ENCODE results near the gene HM13.
"Not testable (repeated sequence)": the region's sequence is repeated elsewhere in the genome, so short reads cannot be mapped to it uniquely, and the experiment has no call there.

The HM13 gene

GRCh38 chr20:31502884-31503673 lies 11.2 kb upstream of the HM13 start:
- peak; percentile 84 for DNase-seq

GRCh38 chr20:31505903-31506302 lies 8.3 kb upstream of the HM13 start:
- DNase-seq = no peak

- DNase-seq = no peak
Measured at GRCh38 chr20:31508517-31509244, 5.6 kb upstream of the HM13 start.

GRCh38 chr20:31515072-31515774 lies 981 bp downstream of the HM13 start:
- DNase-seq = no peak

GRCh38 chr20:31515775-31516107 lies 1.5 kb downstream of the HM13 start:
- DNase-seq = no peak

- DNase-seq = no peak
Measured at GRCh38 chr20:31516166-31516565, 1.9 kb downstream of the HM13 start.

GRCh38 chr20:31516651-31517050 lies 2.4 kb downstream of the HM13 start:
- DNase-seq = no peak

GRCh38 chr20:31517373-31517772 lies 3.1 kb downstream of the HM13 start:
- DNase-seq = peak; percentile 78

GRCh38 chr20:31521267-31521666 lies 7.0 kb downstream of the HM13 start:
- not testable (repeated sequence) for DNase-seq

- no peak for DNase-seq
Measured at GRCh38 chr20:31522731-31523130, 8.5 kb downstream of the HM13 start.

- no peak for DNase-seq
Measured at GRCh38 chr20:31523361-31524283, 9.4 kb downstream of the HM13 start.

GRCh38 chr20:31527266-31527665 lies 13.0 kb downstream of the HM13 start:
- DNase-seq = no peak

GRCh38 chr20:31535298-31535697 lies 21.1 kb downstream of the HM13 start:
- DNase-seq = no peak

GRCh38 chr20:31536575-31536974 lies 22.3 kb downstream of the HM13 start:
- no peak for DNase-seq

GRCh38 chr20:31537116-31537871 lies 23.1 kb downstream of the HM13 start:
- no peak for DNase-seq

GRCh38 chr20:31537890-31538289 lies 23.6 kb downstream of the HM13 start:
- no peak for DNase-seq

GRCh38 chr20:31538326-31538725 lies 24.1 kb downstream of the HM13 start:
- DNase-seq = no peak

- not testable (repeated sequence) for DNase-seq
Measured at GRCh38 chr20:31539636-31540035, 25.4 kb downstream of the HM13 start.

- DNase-seq = no peak
Measured at GRCh38 chr20:31540406-31540805, 26.2 kb downstream of the HM13 start.

- no peak for DNase-seq
Measured at GRCh38 chr20:31542201-31542842, 28.1 kb downstream of the HM13 start.

GRCh38 chr20:31542963-31543362 lies 28.7 kb downstream of the HM13 start:
- no peak for DNase-seq

Data from NCI-H146 (cell line).